ENCODE results near the gene LPP. TPM values are rescaled to one million over a fixed set of nuclear protein-coding genes. Genes with fewer than 3 reads are reported as not detected.

Gene LPP
- polyA plus RNA-seq, 1 donor (not counting 4 experiments of a cell fraction or from before 2014, with no cell fraction given), result 16.0 TPM

DNA sequence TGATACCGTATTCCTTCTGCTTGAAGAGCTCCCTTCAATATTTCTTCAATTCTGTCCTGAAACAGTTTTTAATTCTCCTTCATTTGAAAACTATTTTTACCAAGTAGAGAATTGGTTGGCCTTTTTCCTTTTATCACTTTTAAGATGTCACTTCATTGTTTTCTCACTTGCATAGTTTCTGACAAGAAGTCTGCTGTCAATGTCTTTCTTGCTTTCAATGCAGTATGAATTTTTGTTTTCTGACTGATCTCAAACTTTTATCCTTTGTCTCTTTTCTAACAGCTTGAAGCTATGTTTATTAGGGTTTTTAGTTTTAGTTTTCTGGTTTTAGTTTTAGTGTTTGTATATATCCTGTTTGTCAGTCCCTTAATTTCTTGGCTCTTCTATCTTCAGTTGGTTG is 653.0 kb downstream of the LPP start:
- dilution Hi-C loops (cut with MboI; ENCODE audit: extremely low pct_ligation_motif_present, low sequenced_read_pairs), result no loop called here
- H3K79me2 ChIP-seq (ENCODE audit: control insufficient read depth, insufficient read depth, low read length), result no peaks in the 10 kb centered on the region
- H2AFZ ChIP-seq (ENCODE audit: control insufficient read depth, low read length), result no peak overlapping the region
- H3K27me3 ChIP-seq (ENCODE audit: control insufficient read depth, extremely low read depth, insufficient read depth, low read length), result no peaks in the 10 kb centered on the region
- no peak for DNase-seq (ENCODE audit: low read depth, low spot score)
- H3K27ac ChIP-seq (ENCODE audit: control insufficient read depth, insufficient read depth, low read length), result no peak overlapping the region
- no peak for FAIRE-seq
- H3K9me1 ChIP-seq (ENCODE audit: control insufficient read depth, extremely low read depth, insufficient read depth, low read length), result no peaks in the 10 kb centered on the region
- H3K9ac ChIP-seq (ENCODE audit: control insufficient read depth, extremely low read depth, insufficient read depth, low read length), result no peak overlapping the region
- no peaks in the 10 kb centered on the region for H3K36me3 ChIP-seq (ENCODE audit: control insufficient read depth in 2 of 2, extremely low read depth in 1 of 2, insufficient read depth in 2 of 2, low read length in 2 of 2)
- no peaks in the 10 kb centered on the region for H3K9me3 ChIP-seq (ENCODE audit: control insufficient read depth, low read depth, low read length)
- no peak overlapping the region for H3K4me3 ChIP-seq (ENCODE audit: control insufficient read depth in 2 of 3, extremely low read depth in 1 of 3, insufficient read depth in 2 of 3, low read depth in 1 of 3, low read length in 3 of 3)
- H4K20me1 ChIP-seq (ENCODE audit: control insufficient read depth, extremely low read depth, insufficient read depth, low read length), result no peaks in the 10 kb centered on the region
- no peak overlapping the region for H3K4me2 ChIP-seq (ENCODE audit: control insufficient read depth, extremely low read depth, insufficient read depth, low read depth, low read length)
- no peak for TF ChIP-seq EZH2 (IDR thresholded peaks at IDR 0.05; ENCODE audit: low read length)
- TF ChIP-seq, protein P1, sequence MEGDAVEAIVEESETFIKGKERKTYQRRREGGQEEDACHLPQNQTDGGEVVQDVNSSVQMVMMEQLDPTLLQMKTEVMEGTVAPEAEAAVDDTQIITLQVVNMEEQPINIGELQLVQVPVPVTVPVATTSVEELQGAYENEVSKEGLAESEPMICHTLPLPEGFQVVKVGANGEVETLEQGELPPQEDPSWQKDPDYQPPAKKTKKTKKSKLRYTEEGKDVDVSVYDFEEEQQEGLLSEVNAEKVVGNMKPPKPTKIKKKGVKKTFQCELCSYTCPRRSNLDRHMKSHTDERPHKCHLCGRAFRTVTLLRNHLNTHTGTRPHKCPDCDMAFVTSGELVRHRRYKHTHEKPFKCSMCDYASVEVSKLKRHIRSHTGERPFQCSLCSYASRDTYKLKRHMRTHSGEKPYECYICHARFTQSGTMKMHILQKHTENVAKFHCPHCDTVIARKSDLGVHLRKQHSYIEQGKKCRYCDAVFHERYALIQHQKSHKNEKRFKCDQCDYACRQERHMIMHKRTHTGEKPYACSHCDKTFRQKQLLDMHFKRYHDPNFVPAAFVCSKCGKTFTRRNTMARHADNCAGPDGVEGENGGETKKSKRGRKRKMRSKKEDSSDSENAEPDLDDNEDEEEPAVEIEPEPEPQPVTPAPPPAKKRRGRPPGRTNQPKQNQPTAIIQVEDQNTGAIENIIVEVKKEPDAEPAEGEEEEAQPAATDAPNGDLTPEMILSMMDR (optimal IDR thresholded peaks at IDR 0.05 in 1 of 3, IDR thresholded peaks at IDR 0.05 in 1 of 3, conservative IDR thresholded peaks at IDR 0.05 in 1 of 3; ENCODE audit: extremely low read depth in 1 of 3, insufficient read depth in 2 of 3, low read length in 3 of 3), result no peak
- H3K4me1 ChIP-seq (ENCODE audit: control insufficient read depth, extremely low read depth, insufficient read depth, low read length), result no peaks in the 10 kb centered on the region

DNA sequence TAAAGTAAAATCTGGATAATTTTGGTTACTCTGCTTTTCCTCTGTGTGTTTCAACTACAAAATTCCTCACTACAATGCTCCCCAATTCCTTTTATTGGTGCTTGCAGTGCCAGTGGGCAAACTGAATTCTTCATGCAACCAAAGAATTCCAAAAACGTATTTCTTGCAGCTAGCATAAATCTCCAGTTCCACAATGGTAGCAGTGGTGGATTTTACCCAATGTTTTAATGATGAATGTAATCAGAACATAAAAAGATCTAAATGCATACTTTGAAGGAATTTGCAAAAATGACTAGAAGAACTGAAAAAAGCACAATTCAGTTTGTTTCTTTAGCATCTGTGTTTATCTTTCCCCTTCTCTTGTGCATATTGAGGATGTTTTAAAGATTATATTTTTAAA is 658.2 kb downstream of the LPP start:
- dilution Hi-C loops (cut with MboI; ENCODE audit: extremely low pct_ligation_motif_present, low sequenced_read_pairs), result no loop called here
- Histone ChIP-seq H3K4me1 (ENCODE audit: control insufficient read depth, extremely low read depth, insufficient read depth, low read length) (peaks cover 4% of the 10 kb centered on the region), H3K9me3 (ENCODE audit: control insufficient read depth, low read depth, low read length) (no peaks in the 10 kb centered on the region), H3K9ac (ENCODE audit: control insufficient read depth, extremely low read depth, insufficient read depth, low read length) (no peak overlapping the region), H2AFZ (ENCODE audit: control insufficient read depth, low read length) (no peak overlapping the region), H3K4me2 (ENCODE audit: control insufficient read depth, extremely low read depth, insufficient read depth, low read depth, low read length) (no peak overlapping the region), H3K9me1 (ENCODE audit: control insufficient read depth, extremely low read depth, insufficient read depth, low read length) (no peaks in the 10 kb centered on the region), H3K4me3 (ENCODE audit: control insufficient read depth in 2 of 3, extremely low read depth in 1 of 3, insufficient read depth in 2 of 3, low read depth in 1 of 3, low read length in 3 of 3) (no peak overlapping the region), H3K27me3 (ENCODE audit: control insufficient read depth, extremely low read depth, insufficient read depth, low read length) (no peaks in the 10 kb centered on the region), H3K79me2 (ENCODE audit: control insufficient read depth, insufficient read depth, low read length) (no peaks in the 10 kb centered on the region), H4K20me1 (ENCODE audit: control insufficient read depth, extremely low read depth, insufficient read depth, low read length) (no peaks in the 10 kb centered on the region), H3K27ac (ENCODE audit: control insufficient read depth, insufficient read depth, low read length) (no peak overlapping the region), H3K36me3 (ENCODE audit: control insufficient read depth in 2 of 2, extremely low read depth in 1 of 2, insufficient read depth in 2 of 2, low read length in 2 of 2) (no peaks in the 10 kb centered on the region)
- FAIRE-seq (no peak), DNase-seq (ENCODE audit: low read depth, low spot score) (no peak)
- no peak for TF ChIP-seq EZH2 (IDR thresholded peaks at IDR 0.05; ENCODE audit: low read length)
- TF ChIP-seq, protein P1 (optimal IDR thresholded peaks at IDR 0.05 in 1 of 3, IDR thresholded peaks at IDR 0.05 in 1 of 3, conservative IDR thresholded peaks at IDR 0.05 in 1 of 3; ENCODE audit: extremely low read depth in 1 of 3, insufficient read depth in 2 of 3, low read length in 3 of 3), result no peak

Measured in keratinocyte (primary cell).